HG03025 (cell line): ENCODE results near the gene PHLDB1.
"Not testable (repeated sequence)": the region's sequence is repeated elsewhere in the genome, so short reads cannot be mapped to it uniquely, and the experiment has no call there.

ENCODE experiments used
- ATAC-seq: cut with Tn5 transposase; IDR thresholded peaks from one replicate; pipeline ENCODE4 v1.9.1; 2021; ENCODE audit warnings: mild to moderate bottlenecking, moderate library complexity; ENCODE audit not compliant: unreplicated experiment, low FRiP score

The PHLDB1 gene

DNA sequence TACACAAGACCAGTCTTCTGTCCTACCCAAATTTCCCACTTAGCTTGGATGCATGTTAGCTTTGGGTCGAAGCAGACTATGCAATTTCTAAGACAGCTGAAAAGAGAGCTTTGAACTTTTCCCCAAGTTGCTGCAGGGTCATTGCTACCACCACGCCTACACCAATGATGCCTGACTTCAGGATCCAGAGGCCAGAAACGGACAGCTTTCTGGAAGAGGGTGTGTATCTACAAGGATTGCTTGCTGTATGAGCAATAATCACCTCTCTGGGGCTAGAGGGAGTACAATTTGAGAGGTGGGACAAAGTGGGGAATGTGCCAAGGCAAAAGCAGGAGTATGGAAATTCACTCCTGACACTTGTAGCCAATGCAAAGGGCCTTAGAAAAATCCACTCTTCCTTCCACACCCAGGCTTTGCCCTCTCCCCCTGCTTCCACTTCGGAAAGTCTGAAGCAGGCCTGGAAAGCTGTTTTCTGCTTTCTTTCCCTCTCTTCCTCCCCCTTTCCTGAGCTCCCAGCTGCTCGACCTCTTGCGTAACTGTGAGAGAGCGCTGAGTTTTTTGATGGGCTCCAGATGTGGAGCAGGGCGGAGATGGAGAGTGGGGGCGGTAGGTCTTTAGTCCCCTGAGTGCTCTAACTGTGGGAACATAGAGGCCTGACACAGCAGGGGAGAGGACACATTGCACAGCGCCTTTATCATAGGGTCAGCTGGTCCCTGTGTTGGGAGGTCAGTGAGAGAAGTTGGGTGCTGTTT, 2.1 kb upstream of the PHLDB1 start:
- no peak for ATAC-seq

DNA sequence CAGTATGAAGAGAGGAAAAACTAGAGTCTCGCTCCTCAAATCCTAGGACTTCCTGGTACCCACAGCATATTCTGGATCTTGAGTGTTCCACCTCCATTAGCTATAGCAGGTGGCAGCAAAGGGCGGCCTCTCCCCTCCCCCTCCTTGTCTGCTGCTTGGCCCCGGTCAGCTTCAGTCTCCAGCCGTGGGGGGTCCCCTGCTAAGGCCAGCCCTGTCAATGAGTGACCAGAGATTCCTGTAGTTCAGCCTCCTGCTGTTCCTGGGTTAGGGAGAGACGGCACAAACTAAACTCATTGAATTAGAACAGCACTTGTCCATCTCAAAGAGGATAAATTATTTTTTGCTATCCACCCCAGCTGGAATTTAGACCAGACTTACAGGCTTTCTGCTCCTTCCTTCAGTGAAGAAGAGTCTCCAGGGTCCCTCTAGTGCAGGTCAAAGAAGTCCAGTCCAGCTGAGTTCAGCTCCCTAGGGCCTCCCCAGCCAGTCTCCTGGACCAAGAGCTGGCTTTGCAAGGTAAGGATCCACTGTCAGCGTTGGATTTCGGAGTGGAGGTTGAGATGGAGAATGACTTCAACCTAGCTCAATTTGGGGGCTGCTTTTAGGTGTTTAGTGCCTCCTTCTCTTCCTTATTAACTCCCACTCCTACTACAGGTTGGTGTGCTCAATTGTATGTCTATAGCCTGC, 1.1 kb upstream of the PHLDB1 start:
- no peak for ATAC-seq

DNA sequence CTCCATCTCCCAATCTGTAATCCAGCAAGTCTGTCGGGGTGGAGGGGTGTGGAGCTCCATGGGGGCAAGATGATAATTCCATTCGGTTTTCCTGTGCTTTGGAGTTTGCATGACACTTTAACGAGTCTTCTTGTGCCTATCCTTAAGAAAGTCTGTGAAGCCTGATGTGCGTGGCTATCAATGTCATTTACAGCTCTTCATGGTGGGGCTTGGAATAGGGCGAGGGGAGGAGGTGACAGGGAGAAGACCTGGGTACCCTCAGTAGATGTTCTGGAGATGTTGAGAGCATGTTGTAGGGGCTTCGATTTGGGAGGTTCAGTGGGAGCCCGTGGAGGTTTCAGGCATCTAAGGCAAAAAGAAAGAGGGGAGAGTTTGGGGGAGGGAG, 579 bp upstream of the PHLDB1 start:
- ATAC-seq = no peak

DNA sequence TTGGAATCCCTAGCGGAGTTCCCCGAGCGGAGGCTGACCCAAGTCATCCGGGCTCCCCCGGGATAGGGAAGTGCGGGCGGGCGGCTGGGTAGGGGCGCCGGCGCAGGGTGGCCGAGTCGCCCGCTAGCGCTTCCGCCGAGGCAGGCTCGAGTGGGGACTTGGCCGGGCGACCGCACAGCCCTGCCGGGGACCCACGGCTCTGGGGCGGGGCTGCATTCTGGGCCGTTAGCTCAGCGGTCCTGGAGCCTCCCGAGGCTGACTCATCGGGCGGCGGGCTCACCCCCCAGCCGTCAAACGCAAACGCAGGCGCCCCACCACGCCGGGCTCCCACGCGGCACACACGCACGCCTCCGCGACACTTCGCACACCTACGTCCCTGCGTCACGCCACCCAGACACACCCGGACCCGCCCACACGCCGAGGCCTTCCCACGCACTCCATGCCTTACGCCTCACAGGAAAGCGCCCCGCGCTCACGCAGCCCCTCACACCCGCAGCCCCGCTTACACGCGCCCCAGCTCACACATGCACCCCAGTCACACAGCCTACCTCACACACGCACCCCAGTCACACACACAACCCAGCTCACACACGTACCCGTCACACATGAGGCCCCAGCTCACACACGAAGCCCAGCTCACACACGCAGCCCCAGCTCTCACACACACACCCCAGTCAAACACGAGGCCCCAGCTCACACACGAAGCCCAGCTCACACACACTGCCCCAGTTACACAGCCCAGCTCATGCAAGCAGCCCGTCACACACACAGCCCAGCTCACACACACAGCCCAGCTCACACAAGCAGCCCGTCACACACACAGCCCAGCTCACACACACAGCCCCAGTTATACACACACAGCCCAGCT, 1.2 kb downstream of the PHLDB1 start:
- no peak for ATAC-seq

DNA sequence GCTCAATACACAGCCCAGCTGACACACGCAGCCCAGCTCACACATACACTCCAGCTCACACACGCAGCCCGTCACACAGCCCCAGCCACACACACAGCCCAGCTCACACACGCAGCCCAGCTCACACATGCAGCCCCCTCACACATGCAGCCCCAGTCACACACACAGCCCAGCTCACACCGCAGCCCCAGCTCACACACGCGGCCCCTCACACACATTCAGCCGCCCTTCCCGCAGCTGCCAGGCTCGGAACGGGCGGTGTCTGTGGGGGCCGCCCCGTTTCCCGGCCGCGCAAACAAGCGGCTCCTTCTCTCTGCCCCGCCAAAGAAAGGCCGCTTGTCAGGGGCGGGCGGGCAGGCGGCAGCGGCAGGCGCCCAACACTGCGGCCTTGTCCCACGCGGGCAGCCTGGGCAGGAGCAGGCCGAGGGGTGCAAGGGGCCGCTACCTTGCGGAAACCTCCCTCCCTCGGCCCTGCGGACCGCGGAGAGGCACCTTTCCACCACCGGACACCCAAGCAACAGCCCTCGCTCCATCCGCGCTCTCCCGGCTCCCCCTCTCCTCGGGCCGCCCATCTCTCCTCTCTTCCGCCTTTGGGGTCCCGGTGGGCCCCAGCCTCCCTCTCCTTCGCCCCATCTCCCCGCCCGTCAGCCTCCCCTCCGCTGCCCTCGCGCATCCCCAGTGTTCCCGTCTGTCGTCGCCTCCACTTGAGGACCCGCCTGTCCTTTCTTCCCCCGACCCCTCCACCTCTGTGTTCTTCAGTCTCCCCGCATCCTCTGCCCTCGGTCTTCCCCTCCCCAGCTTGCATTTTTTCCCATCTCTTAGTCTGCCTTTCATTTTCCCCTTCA, 2.2 kb downstream of the PHLDB1 start:
- no peak for ATAC-seq

DNA sequence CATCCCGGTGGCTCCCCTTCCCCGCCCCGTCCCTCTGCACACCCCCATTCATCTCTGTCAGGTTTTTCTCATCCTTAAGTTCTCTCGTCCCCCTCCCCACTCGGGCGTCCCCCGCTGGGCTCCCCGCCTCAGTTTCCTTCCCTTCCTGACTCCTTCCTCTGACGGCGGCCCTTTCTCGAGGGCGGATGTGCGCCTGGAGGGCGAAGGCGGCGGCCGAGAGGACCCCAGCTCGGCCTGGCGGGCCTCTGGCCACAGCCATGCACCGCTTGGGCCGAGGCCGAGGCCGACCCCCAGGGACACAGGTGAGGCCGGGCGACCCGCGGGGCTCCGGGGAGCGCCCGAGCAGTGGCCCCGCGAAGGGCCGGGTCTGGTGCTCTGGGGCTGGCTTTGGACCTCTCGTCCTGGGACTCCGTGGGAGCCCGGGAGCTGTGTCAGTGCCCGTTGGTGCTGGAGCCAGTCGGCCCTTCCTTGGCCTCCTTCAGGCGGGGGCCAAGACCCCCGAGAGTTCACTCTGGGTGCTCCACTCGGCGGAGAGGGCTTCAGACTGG, 2.9 kb downstream of the PHLDB1 start:
- ATAC-seq = no peak

DNA sequence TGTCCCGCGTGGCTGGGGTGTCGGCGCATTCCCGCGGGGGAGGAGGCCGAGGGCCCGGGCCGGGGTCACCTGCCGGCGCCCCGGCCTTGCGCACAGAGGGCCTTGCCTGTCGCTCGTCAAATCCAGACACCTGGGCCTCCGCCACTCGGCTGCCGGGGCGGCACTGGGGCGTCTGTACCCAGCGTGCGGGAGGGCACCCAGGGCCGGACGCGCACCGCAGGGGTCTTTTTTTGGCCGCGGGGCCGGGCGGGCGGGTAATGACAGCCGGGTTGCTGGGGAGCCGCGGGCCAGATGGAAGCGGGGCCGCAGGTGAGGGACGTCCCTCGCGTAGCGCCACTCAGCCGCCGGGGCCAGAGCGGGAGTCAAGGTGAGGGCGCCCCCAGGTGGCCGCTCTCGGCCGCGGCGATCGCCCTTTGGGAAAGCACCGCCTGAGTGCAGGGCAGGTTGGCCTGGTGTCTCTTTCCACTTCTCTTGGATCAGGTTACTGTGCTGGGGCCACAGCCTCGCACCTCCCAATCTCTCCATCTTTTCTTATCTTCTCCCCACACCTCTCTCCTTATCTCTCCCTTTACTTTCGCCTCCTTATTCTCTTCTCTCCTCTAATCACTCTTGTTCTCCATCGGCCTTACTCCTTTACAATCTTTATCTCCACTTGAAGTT, 3.5 kb downstream of the PHLDB1 start:
- ATAC-seq = no peak

DNA sequence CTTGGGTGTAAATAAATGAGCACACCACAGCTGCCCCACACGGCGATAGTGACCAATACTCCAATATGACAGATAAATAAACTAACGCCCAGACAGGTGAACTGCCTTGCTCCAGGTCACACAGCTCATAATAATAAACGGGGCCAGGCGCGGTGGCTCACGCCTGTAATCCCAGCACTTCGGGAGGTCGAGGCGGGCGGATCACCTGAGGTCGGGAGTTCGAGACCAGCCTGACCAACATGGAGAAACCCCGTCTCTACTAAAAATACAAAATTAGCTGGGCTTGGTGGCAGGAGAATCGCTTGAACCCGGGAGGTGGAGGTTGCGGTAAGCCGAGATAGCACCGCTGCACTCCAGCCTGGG, 4.0 kb downstream of the PHLDB1 start:
- not testable (repeated sequence) for ATAC-seq

DNA sequence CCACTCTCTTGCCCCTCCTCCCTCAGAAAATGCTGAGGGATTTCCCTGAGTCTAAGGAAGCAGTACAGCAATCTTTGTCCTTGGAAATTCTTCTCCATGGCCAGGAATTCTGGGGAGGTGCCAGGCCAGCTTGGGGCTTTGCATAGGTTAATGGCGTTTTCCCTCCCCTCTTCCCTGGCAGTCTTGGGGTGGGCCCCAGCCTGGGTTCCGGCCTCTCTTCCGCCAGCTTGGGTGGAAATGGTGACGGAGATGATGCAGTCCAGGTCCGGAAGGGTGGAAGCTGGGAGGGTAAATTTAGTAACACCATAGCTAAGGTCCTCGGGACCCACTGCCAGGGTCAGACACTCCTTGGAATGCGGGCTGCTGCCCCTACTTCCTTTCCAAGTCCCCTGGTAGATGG, 5.0 kb downstream of the PHLDB1 start:
- no peak for ATAC-seq

DNA sequence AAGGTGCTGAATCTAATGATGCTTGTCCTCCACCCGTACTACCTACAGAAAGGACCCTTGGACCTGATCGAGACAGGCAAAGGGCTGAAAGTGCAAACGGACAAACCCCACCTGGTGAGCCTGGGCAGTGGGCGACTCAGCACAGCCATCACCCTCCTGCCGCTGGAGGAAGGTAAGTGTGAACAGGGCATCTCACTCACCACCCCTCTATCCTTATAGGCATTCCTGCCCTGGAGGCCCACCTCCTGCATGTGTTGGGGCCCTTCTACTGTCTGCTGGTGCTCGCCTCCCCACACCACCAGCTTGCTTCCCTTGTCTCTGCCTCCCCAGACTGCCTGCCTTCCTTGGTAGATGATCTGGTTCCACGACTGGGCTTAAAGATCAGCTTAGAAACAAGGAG, 7.1 kb downstream of the PHLDB1 start:
- ATAC-seq = no peak

DNA sequence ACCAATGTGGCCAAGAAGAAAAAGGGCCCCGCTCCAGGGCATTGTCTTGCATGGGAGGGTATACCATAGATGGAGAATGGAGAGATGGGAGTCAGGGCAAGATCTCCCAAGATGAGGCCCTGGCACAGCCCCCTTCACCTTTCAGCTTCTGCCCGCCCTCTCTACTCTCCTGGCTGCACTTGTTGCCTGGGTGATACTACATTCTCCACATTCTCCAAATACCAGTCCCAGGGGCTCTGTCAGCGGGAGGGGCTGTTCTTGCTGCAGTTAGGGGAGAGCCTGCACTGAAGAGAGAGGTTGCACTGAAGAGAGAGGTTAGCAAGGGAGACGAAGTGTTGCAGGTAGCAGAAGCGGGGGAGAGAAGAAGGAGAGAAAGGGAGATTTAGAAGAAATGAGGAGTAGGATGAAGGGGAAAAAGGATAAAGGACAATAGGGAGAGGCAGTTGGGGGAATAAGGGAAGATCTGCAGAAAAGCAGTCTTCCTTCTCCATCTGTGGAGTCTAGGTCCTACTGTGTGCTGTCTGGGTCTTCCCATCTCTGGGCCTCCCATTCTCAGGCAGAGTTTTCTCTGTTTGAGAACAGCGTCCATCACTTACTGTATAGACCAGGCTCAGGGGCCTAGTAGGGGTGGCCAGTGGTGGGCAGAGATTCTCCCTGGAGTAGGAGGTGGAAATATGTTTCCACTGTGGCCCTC, 8.0 kb downstream of the PHLDB1 start:
- no peak for ATAC-seq

DNA sequence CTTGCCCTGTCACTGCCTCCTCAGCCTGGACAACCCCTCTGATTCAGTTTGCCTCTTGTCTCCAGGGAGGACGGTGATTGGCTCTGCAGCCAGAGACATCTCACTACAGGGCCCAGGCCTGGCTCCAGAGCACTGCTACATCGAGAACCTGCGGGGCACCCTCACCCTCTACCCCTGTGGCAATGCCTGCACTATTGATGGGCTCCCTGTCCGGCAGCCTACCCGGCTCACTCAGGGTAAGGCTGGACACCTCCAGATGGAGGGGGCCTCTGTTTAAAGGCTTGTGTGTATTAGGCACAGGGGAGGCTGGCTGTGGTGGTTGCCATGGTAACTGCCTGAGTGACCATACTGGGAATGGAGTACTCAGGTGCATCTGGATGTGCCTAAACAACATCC, 8.6 kb downstream of the PHLDB1 start:
- ATAC-seq = no peak

DNA sequence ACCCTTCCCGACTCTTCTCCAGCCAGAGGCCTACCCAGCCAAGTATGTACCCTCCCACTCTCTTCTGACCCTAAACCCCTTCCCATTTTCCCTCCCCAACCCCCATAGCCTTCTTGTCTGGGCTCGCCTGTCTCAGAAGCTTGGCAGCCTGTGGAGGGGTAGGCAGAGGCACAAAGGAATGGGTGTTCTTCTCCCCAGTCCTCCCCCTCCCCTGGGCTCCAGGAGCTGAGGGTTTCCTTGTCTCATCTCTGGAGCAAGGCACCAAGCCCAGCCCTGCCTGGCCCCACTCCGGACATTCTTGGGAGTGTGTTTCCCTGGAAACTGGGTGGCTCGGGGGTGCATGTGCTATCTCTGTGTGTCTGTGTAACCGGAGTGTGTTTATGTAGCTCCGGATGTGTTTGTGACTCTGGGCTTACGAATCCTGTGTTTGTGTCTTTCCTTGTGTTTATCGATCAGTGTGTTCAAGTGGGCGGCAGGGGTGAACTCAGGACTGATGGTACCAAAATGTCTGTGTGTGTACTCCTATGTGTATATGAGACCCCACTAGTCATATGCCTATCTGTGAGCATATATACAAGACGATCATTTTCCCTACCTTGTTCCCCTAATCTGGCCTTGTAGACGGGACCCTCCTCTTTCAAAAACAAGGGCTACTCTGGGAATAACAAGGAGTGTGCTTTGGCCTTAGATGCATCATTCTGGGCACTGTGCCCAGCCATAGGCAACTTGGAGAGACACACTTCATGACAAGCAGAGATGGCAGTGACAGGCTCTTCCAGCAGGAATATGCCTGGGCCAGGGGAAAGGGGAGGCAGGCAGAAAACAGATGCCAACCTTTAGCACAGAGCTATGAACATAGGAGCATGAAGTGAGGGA, 10.9 kb downstream of the PHLDB1 start:
- no peak for ATAC-seq

DNA sequence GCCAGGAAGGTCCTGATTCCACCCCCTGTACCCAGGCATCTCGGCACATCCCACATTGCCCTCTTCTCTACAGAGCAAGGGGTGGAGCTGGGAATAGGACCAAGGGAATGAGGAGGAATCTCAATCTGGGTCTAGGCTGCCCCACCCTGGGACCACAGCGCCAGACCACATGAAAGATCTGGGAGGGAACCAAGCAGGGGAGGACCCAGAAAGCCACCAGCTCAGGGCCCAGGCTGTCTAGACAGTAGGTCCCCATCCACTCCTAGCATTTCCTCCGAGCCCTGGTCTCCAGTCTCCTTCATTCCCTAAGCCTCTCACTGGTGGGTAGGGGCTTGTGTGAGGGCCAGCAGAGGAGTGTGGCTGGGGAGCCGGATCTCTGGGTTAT, 11.6 kb downstream of the PHLDB1 start:
- ATAC-seq = no peak

DNA sequence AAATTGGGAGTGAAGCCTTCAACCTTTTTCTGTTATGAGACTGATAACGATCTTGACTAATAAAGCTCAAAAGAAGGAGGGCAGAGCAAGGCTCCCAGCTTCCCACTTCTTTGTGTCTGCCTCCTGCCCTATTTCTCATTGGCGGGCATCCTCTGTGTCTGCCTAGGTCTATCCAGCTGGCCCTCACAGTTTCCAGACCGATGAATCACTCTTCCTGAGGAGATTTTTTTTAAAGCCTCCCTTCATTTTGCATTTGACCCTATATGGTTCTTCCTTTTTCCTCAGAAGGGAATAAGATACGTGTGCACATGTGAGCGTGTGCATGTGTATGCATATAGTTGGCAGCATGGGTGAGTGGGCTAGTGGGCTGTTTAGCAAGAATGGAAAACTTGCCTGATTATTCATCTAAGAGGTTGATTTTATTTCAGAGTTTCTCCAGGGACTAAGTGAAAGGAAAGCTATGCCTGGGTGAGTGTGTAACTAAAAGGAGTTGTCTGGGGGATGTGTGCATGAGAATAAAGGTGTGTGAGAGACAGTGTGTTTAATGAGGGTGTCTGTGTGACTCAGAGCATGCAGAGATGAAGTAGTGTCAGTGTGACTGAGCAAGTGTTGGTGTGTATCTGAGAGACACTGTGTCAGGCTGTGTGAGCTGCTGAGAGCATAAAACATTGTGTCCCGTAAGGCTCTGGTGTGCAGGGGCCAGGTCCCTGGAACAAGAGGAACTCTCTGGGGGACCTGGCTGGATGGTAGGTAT, 12.2 kb downstream of the PHLDB1 start:
- ATAC-seq = no peak

DNA sequence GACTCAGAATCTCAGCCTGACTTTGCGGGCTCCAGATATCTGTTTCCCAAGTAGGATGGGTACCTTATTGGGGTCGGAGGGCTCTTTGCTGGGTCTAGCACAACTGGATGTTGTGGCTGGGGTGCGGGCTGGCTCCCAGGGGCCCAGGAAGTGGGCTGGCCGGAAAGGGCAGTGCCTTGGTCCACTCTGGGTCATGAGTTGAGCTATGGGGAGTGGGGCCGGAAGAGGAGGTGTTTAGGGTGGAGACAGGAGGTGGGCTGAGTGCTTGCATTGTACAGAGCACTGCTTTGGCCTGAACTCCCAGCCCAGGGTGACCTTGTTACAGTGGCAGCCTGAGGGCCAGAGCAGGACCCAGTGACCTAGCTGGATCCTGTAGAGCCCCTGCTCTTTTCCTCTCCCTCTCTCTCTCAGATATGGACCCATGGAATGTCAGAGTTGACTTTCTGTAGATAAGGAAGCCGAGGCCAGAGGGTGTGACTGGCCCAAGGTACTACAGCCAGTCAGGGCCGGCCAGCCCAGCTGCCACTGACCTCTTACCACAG, 13.2 kb downstream of the PHLDB1 start:
- no peak for ATAC-seq

DNA sequence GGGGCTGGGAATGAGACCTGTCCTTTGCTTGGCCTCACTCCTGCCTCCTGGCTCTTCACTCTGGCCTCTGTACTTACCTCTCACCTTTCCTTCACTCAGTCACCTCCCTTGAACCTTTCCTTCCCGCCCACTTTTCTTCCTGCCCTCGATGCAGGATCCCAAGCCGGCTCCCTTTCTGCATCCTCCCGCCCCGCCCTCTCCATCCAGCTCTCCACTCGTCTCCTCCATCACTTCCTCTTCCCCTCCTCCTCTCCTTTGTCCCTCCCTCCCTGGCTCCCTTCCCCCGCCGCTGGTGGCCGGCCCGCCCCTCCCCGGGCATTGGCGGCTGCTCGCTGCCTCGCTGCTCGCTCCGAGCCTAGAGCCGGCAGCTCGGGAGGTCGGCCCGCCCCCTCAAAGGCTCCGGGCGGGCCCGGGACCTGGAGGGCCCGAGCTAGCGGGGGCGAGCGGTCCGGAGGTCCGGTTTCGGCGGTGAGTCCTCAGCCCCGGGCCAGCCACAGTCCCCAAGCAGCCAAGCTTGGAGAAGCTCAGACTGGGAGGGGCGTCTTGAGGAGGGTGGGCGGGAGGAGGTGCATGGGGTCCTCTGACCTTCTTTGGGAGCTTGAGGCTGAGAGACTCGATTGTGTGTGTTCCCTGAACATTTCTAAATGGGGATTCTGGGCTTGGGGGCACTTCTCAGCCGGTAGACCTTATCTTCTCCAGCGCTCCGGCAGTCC, 13.8 kb downstream of the PHLDB1 start:
- ATAC-seq = no peak
